Stimulated activated CD8-positive, alpha-beta memory T cell treated with anti-CD3 and anti-CD28 coated beads, Interleukin-4, amount 100 ng/mL, for 1 hour (primary cell): ENCODE measurements around the gene GUK1.

Experiments
- DNase-seq, 2 donors: peaks; one replicate each; pipeline ENCODE4 v3.0.0-alpha.2; 2020; ENCODE audit warnings: low read depth in 2 of 2, low spot score in 1 of 2

Gene GUK1

DNA sequence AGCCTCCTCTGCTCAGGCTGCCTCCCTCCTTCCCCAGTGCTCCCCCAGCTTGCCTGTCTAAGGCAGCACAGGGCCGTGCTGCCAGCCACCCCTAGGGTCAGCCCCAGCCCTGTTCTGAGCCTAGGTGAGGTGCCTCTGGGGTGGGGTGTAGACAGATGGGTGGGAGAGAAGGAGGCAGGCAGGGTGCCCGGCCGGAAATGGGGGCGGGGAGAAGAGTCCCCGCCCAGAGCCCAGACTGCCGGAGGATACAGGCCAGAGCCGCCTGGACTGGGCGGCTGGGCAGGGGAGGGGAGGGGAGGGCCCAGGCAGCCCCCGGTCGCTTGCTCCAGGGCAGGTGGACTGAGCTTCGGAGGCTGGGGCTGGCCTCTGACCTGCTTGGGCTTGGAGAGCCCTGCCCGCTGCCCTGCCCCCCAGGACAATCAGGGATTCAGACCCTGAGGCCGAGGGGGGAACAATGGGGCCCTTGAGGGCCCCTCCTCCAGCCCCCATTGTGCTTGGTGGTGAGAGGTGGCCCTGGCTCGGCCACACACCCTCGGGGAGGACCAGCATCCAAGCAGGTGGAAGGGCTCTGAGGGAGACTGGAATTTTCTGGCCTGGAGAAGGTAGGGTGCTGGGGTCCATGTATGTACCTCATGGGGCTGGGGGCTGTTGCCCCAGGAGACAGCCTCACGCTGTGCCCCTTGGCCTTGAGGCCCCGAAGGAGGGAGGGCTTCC is 9.5 kb downstream of the GUK1 start, which contains the start of gene GJC2:
Gene GJC2, plus strand, starts transcription at position 525 of the 714 bp plus-strand sequence. CDS start 7,829 bp downstream, outside the sequence.
- no peak for DNase-seq

DNA sequence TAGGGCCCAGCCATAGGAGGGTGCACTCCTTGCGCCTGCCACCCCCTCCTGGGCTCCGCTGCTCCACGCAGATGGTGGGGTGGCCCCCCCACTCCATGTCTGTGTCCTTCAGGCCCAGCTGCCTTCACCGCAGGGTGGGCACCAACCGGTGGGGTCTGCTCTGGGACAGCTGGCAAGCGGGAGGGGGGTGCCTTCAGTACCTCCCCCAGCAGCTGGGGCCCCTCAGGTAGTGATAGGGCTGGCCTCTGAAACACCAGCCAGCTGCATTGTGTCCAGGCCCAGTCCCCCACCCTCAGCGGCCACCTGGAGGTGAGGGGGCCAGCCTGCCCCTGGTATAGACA is 10.0 kb downstream of the GUK1 start:
- no peak for DNase-seq

DNA sequence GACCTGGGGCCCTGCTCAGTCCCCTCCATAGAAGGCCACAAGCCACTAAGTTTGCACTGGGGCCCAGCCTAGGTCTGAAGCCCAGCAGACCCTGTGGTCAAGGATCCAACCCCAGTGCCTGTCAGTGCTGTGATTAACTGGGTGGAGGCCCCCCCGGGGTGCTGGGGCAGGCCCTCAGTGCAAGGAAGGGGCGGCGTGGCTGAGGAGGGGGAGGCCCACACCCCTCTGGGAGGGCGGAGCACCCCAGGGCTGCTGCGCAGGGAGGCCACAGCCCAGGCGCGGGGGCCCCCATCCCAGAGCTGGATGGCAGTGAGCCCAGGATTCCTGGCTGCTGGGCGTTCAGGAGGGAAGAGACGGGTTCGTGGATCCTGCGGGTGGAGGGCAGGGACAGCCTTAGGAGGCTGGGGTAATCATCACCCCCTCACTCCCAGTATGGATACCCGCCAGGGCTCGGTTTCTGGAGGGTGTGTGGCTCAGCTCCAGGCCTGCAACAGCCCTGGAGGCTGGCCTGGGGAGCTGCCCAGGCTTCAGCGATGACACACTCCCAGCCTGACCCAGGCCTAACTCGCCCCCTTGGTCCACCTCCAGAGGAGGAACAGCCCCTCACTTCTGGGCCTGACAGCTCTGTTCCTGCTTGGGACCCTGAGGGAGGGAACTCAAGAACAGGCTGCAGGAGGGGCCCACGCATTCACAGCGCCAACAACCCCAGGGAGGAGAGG is 10.5 kb downstream of the GUK1 start:
- no peak for DNase-seq

DNA sequence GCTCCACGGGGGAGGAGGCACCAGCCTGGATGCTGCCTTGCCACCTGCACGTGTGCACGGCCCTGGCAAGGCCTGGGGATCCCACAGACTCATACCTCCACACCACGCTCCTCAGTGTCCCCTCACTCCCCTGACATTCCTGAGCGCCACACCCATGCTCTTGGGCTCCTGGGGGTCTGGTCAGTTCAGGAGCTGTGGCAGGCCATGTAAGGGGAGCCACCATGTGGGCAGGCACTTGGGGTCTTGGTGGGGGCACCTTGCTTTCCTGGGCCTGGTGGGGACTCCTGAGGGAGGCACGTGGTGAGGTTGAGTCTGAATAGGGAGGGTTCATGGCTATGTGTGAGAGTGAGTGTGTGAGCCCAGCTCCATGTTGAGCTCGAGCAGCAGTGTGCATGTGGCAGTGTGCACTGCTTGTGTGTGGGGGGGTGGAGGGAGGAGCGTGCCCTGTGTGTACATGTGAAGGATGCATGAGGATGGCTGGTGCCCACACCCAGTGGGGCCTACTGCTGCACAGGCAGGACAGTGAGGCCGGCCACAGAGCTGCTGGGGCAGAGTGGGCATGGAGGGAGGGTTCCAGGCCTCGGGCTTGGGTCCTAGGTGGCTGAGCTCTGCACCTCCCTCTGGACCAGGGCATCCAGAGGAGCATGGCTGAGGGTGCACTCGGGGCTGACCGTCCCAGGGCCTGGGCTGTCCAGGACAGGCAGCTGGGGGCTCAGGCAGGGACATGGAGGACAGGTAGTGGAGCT is 11.3 kb downstream of the GUK1 start:
- no peak for DNase-seq

DNA sequence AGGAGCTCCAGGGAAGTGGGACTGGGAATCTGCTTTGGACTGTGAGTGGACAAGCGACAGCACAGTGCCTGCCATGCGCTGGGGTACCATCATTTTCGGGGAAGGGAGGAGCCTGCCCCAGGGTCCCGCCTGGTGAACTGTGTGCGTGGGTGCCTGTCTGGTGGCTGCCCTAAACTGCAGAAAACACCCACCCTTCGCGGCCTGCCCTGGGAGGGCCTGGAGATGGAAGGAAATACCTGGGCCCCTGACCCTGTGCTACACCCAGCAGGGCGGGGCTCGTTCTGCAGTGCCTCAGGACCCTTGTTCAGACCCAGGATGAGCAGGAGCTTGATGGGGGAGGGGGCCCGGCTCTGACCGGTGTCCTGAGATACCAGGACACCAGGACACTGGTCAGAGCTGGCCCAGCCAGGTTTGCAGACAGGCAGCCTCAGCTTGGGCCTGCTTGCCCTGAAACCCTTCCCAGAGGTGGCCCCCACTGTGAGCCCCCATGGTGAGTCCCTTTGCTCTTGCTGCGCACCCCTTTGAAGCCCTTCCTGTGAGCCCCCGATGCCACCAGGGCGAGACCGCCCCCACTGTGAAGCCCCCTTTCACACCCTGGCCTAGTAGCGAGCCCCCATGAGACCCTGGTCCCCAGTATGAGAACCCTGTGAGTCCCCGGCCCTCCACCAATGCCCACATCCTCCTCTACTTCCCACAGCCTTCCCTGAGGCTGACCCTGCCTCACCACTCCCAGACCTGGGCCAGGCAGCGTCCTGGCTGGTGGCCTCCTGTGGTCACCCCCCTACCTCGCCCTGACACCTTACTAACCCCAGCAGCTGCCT is 12.2 kb downstream of the GUK1 start:
- DNase-seq, result no peak

DNA sequence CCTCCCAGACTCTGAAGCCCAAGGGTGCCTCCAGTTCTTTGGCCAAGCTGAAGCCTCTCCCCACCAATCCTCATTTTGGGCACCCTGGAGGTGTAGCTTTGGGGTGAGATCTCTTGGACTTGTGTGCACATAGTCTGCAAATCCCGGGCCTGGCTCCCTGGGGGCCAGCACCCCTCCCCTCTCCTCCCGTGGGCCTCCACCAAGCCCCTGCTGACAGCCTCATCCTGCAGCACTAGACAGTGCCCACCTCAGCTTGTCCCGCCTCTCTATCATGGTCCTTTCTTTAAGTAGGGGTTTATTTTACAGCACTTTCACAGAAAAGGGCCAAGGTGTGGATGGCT is 12.8 kb downstream of the GUK1 start:
- no peak for DNase-seq

DNA sequence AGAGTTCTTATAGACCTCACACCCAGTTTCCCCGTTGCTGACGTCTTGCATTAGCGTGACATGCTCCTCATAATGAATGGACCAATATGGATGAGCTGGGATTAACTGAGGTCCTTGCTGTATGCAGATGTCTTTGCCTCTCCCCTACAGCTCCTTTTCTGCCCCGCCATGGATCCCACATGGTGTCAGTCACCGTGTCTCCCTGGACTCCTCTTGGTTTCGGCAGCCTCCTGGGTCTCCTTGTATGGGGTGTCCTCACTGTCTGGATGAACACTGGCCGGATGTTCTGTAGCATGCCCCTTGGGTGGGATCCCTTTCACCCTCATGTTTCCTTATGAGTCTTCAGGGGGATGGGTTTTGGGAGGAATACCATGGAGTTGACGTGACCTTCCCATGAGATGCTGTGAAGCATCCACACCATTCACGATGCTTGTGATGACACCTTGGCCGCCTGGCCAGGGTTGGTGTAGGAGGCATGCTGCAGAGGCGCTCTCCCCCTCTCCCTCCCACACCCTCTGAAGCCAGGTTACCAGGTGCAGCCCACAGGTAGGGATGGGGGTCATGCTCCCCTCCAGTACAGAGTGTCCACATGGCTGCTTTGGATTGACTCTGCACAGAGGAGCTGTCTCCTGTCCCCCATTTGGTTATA is 14.1 kb downstream of the GUK1 start:
- DNase-seq, result no peak

DNA sequence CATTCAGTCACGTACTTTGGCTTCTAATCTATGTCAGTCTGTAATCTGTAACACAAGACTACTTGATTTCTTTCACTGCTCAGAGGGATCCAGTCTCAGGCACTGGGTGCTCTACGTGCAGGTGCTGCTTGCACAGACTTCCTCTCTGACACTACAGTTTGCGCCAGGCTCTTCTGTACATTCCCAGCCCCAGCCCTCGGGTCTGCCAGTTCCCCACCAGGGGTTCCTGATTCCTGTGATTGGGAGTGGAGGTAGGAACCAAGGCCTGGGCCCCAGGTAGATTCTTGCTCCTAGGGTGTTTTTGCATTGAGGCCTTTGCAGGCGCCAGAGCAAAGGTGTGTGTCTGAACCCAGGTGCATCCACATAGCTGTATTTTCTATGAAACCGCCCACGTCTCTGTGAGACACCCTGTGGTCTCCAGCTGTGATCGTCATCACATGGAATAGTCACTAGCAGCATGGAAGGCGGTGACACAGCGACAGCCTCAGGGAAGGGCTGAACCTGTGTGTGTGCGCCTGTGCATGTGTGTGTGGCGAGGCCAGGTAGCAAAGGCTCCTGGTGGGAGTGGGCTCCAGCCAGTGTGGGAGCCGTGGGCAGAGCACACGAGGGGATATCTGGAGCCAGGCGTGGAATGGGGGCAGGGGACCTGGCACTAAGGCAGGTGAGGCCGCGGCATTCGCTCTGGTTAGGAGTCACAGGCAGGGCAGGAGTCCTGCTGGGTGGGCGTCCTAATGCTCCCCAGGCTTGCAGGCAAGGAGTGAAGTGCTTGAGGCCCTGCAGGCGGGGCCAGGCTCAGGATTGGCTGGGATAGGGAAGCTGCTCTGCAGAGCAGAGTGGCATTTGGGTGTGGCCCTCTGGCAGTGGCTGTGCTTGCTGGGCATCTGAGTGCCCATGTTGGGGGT is 14.8 kb downstream of the GUK1 start:
- no peak for DNase-seq

DNA sequence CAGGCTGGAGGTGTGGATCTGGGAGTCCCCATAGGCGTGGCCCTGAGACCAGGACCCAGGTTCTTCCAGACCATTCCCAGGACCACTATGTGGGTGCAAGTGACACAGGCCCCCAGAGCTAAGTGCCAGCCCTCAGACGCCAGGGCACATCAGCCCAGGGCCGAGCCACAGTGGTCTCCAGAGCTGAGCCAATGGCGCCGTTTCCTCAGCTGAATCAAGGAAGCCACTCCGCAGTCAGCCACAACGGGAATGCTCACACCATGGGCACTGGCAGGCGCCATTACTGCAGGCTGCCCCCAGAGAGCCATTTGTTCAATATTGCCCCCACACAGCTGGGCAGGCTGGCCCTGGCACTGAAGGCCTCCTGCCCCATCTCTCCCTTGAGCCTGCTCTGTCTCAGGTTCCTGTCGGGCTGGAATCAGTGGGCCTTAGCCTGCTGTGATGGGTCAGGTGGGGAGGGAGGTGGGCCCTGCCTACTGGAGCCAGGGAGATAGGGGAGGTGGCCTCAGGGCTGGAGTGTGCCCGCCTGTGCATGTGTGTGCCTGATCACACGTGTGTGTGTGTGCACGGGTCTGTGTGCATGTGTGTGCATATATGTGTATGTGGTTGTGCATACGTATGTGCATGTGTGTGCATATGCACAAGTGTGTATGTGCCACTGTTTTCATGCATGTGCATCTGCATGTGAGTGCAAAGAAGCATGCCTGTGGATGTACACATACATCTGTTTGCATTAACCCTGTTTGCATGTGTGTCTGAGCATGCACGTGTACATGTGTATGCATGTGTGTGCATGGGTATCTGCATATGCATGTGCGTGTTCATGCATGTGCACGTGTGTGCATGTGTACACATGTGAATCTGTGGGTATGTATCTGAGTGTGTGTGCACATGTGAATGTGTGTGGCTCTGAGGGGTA is 15.8 kb downstream of the GUK1 start:
- DNase-seq, result no peak

DNA sequence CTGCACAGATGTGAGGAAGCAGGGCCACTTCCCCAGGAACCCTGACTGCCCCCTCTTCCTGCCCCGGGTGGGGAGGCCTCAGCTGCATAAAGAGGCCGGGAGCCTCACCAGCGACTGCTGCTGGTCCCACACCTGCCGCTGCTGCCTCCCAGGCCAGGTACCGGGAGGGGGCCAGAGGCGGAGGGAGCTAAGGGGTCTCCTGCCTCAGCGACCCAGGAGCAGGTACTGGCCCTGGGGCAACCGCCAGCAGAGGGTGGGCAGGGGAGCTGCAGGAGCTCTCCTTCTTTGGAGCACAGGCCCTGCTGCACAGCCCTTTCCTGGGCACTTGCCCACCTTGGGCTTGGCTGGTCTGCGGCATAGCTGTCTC is 16.4 kb downstream of the GUK1 start:
- no peak for DNase-seq

DNA sequence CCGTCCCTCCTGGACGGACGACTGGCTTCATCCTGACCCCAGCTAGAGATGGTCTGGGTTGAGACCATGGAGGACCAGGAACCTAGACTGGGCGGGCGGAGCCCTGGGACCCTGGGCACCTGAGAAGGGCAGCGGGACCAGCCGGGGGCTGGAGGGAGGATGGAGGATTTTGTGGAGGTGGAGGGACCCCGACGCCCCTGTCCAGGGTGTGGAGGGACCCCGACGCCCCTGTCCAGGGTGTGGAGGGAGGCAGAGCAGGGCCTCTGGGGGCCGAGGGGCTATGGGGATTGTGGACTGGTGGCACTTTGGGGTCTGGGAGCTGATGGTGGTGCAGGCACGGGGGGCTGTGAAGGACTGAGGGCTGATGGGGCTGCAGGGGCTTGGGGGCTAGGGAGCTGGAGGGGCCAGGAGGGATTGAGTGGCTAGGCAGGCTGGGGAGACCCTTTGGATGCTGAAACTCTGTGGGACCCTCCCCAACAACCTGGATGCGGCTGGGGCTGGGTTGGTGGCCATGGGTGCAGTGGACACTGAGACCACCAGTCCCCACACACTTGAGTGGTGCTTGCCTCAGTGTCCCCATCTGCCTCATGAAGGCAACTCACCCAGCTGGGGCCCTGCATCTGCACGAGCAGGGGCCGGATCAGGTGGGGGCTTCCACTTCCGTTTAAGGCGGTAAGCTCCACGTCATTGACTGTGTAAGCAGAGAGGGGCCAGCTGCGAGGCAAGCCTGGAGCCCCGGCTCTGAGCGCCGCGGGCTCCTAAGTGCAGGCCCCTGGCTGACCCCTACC is 17.1 kb downstream of the GUK1 start:
- no peak for DNase-seq

DNA sequence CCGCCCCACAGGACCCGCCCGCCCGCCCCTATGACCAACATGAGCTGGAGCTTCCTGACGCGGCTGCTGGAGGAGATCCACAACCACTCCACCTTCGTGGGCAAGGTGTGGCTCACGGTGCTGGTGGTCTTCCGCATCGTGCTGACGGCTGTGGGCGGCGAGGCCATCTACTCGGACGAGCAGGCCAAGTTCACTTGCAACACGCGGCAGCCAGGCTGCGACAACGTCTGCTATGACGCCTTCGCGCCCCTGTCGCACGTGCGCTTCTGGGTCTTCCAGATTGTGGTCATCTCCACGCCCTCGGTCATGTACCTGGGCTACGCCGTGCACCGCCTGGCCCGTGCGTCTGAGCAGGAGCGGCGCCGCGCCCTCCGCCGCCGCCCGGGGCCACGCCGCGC is 17.6 kb downstream of the GUK1 start:
- DNase-seq, result no peak

DNA sequence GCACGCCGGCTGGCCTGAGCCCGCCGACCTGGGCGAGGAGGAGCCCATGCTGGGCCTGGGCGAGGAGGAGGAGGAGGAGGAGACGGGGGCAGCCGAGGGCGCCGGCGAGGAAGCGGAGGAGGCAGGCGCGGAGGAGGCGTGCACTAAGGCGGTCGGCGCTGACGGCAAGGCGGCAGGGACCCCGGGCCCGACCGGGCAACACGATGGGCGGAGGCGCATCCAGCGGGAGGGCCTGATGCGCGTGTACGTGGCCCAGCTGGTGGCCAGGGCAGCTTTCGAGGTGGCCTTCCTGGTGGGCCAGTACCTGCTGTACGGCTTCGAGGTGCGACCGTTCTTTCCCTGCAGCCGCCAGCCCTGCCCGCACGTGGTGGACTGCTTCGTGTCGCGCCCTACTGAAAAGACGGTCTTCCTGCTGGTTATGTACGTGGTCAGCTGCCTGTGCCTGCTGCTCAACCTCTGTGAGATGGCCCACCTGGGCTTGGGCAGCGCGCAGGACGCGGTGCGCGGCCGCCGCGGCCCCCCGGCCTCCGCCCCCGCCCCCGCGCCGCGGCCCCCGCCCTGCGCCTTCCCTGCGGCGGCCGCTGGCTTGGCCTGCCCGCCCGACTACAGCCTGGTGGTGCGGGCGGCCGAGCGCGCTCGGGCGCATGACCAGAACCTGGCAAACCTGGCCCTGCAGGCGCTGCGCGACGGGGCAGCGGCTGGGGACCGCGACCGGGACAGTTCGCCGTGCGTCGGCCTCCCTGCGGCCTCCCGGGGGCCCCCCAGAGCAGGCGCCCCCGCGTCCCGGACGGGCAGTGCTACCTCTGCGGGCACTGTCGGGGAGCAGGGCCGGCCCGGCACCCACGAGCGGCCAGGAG is 18.3 kb downstream of the GUK1 start:
- DNase-seq, result no peak

DNA sequence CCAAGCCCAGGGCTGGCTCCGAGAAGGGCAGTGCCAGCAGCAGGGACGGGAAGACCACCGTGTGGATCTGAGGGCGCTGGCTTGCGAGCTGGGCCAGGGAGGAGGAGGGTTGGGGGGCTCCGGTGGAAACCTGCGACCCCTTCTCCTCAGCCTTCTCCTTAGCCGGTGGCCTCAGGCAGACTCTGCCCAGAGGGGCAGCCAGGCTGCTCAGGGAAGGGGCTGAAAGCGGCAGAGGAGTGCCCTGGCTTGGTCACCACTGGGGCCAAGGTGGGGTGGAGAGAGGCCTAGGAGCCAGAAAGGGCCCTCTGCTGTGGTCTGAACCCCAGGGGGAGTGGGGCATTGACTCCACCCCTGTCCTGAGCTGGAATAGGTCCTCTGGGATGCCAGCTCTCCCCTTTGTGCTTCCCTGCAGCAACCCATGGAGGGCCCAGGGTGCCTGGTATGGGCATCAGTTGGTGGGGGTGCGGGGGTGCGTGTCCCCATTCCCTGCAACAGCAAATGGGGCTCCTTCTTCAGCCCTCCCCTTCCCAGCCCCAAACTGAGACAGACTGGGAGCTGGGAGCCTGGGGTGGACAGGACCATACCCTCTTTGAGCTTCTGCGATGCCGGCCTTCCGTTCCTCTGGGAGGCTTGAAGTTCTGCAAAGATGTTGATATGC is 19.1 kb downstream of the GUK1 start:
- DNase-seq, result no peak

DNA sequence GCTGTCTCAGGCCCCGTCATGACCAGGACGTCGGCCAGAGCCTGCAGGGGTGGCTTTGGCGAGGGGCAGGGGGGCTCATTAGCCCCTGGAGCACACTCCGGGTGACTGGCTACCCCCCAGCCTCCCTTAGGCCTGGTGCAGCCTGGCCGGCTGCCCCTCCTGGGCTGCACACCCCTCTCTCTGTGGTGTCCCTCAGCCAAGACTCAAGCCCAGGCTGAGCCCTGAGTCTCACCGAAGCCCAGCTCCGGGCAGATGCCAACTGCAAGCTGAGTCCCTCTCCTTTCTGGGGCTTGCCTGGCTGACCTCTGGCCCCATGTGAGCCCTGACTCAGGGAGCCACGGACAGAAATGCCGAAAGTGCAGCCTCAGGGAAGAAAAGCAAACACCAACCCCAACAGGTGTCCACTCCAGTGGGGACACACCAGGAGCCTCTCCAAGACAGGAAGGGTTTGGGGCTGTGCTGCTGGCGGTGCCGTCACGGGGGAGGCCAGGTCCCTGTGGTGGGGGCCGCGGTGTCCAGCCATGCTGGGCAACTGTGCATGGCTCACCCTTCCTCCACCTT is 20.2 kb downstream of the GUK1 start:
- no peak for DNase-seq

DNA sequence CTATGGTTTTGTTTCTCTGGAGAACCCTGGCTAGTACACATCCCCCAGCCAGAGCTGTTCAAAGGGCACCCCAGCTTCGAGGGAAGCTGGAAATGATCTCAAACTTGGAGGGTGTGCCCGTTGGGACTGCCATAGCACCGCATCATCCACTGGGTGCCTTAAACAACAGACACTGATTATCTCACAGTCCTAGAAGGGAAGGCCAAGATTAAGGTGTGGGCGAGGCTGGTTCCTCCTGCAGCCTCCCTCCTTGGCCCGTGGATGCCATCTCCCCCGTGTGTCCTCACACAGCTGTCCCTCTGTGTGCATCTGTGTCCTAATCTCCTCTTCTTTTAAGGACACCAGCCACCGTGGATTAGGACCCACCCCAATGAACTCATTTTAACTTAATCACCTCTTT is 21.3 kb downstream of the GUK1 start:
- DNase-seq, result no peak
